GM19397 (cell line): ENCODE data around the gene CYP46A1.
"Not testable (repeated sequence)": the region's sequence is repeated elsewhere in the genome, so short reads cannot be mapped to it uniquely, and the experiment has no call there.

Source experiments
- ATAC-seq: cut with Tn5 transposase; IDR thresholded peaks from one replicate; pipeline ENCODE4 v1.9.1; 2021; ENCODE audit warnings: mild to moderate bottlenecking, moderate library complexity; ENCODE audit not compliant: unreplicated experiment

The CYP46A1 gene

GRCh38 chr14:99656171-99656570 is 27.9 kb upstream of the CYP46A1 start:
- no peak for ATAC-seq

GRCh38 chr14:99657645-99658155 is 26.4 kb upstream of the CYP46A1 start:
- ATAC-seq = no peak

DNA sequence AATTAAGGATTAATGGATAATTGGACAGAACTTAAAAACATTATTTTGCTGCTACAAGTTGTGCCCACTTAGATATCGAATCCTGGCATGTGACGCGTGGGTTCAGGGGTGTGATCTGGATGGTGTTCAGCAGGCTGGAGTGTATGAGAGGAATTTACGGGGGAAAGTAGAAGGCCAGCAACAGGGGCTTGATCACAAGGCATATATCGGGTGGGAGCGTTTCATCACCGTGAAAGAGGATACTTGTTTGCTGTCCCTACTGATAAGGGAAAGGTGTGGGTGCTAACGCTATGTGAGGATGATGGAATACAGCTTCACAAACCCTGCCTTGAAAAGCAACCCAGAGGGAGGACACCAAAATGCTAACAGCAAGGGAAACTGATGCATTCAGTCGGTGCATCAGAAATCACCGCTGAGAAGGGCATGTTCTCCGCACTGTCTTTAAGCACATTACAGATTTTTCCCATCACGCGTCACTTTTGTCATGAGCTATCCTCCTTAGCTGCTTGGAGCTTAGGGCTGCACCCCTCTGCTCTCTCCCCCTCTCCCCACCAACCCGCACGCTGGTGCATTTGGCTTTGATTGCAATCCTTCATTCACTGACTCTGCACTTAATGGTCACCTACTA is 25.8 kb upstream of the CYP46A1 start:
- ATAC-seq = no peak

DNA sequence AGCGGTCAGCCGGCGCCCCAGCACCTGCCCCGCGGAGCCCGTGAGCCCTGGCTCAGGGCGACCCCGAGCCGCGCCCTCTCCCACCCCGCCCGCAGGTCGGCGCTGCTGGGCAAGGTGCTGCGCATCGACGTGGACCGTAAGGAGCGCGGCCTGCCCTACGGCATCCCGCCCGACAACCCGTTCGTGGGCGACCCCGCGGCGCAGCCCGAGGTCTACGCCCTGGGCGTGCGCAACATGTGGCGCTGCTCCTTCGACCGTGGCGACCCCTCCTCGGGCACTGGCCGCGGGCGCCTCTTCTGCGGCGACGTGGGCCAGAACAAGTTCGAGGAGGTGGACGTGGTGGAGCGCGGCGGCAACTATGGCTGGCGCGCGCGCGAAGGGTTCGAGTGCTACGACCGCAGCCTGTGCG is 24.8 kb upstream of the CYP46A1 start:
- no peak for ATAC-seq

DNA sequence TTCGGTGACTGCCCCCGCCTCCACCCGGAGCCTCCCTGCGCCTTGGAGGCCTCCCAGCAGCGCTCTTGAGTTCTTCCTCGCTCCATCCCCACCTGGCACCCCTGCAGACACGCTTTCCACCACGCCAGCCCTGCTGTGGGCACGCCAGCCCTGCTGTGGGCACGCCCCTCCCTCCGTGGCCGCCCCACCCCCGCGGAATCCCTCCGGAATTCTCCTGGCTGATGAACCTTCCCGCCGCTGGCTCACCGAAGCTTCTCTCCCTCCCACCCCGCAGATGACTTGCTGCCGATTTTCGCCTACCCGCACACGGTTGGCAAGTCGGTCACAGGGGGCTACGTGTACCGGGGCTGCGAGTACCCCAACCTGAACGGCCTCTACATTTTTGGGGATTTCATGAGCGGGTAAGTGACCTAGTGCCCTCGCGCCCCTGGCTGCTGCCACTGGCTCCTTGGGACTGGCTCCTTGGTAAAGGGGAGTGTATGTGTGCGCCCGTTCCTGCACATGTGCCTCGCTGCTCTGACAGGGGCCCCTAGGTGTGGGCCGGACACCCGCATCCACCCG is 24.0 kb upstream of the CYP46A1 start:
- no peak for ATAC-seq

DNA sequence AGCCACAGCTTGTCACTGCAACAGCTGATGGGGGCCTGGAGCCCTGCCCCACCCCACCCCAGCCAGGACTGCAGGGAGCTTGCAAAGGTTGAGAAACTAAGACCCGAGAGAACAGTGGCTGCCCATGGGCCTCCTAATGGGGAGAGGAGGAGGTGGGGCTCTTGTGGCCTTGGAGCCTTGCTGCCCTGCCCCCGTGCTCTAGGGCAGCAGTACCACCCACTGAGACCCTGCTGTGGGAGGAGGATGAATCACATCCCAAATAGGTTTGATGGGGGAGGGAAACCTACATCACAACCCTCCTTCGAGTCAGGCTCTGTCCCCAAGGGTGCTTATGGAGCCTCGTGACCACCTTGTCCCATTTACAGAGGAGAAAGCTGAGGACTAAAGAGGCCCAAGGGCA is 23.3 kb upstream of the CYP46A1 start:
- no peak for ATAC-seq

DNA sequence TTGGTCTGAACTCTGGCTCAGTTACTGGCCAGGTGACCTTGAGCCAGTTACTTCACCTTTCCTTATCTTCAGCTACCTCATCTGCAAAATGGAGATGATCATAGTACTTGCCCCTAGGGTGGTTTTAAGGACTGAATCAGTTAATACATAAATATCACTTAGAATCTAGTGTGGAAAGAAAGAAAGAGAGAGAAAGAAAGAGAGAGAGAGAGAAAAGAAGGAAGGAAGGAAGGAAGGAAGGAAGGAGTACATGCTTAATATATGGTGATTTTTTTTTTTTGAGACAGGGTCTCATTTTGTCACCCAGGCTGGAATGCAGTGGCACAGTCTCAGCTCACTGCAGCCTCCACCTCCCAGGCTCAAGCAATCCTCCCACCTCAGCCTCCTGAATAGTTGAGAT is 22.9 kb upstream of the CYP46A1 start:
- ATAC-seq = not testable (repeated sequence)

GRCh38 chr14:99662846-99663245 is 21.3 kb upstream of the CYP46A1 start:
- ATAC-seq = no peak

DNA sequence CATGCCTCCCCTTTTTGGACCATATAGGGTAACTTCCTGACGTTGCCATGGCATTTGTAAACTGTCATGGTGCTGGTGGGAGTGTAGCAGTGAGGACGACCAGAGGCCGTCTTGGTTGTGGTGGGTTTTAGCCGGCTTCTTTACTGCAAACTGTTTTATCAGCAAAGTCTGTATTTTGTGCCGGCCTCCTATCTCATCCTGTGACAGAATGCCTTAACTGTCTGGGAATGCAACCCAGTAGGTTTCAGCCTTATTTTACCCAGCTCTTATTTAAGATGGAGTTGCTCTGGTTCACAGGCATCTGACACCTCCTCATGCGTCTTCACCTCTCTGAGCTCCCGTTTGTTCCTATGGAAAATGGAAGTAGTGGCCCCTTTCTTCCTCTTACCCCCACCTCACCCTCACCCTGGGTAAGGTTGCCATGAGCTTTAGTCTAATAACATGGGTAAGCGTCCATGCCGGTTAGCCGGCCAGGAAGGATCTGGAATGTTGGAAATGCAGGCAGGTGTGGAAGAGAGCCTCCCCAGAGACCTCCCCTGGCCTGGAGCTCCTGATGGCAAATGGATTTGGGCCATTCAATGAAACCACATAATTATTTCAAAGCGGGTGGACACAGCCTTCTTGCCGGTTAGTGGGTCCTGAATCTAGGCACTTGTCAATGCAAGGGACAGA is 20.6 kb upstream of the CYP46A1 start:
- ATAC-seq = no peak

GRCh38 chr14:99664058-99664936 is 19.8 kb upstream of the CYP46A1 start:
- no peak for ATAC-seq

- peak; percentile 55 for ATAC-seq
Measured at GRCh38 chr14:99664937-99665273, 19.2 kb upstream of the CYP46A1 start.

DNA sequence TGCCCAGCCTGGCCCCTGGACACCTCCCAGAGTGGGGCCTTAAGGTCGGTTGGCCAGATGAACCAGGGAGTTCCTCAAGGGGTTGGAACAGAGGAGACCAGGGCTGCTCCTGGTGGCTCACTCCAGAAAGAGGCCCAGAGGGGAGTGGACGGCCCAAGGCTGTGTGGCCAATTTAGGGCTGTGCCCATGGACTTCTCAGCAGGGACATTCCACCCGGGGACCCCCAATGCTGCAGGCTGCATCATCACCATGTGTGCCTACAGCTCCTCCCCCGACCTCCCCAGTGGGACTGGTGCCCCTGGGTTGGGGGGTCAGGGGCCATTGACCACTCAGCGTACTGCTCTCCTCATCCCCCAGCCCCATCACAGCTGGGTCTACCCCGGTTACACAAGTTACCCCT is 17.6 kb upstream of the CYP46A1 start:
- no peak for ATAC-seq

- no peak for ATAC-seq
Measured at GRCh38 chr14:99667045-99667444, 17.1 kb upstream of the CYP46A1 start.

GRCh38 chr14:99667821-99668220 is 16.3 kb upstream of the CYP46A1 start:
- no peak for ATAC-seq

DNA sequence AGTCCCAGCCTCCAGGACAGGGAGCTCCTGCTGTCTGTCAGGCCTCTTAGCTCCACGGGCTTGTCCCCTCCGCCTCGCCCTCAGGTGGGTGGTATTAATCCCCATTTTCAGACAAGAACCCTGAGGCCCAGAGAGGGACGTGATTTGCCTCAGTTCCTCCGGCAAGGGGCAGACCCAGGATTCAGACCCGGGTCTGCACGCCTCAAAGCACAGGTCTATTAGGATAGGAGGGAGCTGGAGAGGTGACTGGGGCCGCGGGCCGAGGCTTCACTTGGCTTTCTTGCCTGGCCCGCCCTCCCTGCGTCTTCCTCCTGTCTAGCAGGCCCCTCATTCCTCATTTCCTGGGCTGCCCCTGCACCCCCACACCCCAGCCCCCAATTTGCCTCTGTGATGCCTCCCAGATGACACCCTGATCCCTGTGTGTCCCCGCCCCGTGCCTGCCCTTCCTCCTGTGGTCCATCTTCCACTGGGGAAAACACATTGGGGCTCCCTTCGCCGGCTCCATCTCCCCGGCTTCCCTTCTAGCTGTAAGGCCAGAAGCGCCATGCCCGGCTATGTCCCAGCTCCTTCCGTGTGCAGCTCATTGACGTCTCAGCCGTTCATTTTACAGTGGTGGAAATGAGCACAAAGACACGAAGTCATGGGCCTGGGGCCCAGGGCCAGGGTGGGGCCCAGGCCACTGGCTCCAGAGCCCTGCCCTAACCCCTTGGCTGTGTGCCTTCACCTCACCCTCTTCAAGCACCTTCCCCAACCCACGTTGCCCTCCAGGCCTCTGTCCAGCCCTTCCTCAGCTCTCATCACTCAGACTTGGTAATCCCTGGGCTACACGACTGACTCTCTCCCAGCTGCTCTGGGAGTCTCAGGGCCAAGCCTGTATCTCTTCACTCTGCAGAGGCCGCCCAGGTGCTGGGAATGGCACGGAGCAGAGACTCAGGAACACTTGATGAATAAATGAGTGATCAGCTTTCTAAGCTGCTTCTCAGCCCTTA is 15.5 kb upstream of the CYP46A1 start:
- ATAC-seq = no peak

GRCh38 chr14:99670361-99671234 is 13.5 kb upstream of the CYP46A1 start:
- ATAC-seq = no peak

DNA sequence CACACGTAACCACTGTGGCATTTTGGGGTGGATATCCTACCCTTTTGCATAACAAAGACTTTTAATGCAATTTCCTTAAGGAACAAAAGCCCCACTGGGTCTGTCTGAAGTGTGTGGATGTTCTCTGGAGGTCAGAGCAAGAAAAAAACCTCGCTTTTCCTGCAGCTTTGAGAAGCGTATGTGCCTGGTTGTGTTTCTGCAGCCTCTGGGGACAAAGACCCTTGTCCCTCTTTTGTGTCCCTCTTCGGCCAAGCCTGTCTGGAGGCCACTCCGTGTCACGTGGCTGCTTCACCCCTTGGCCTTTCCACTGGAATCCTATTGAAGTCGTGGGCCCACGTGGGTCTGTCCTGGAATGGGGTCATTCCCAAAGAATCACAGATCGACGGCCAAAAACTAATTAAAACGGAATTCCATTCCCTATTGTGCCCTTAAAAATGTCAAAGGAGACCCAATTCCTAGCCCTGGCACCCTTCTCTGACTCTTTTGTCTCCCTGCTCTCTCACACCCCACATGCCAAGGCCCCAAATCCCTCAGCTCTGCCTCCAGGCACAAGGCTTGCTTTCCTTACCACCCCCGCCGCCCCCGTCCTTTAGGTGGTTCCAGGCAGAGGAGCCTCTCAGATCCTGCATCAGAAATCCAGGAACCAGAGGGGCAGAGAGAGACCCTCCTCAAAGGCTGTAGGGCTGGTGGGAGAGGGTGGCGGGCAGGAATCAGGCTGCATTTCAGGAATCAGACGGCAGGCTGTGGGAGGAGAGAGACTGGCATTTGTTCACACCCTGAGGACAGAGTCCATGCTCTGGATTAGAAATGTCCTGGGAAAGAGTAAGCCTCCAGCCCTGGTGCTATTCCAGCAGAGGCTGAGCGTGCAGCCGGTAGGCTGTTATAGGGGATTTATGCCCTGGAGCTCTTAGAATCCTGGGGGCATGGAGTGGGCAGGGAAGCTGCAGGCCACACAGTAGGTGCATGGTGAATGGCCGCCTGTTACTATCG is 12.6 kb upstream of the CYP46A1 start:
- no peak for ATAC-seq
